NCI-H345 (cell line): Measurements from ENCODE around the gene SAPCD1.

Source experiments
- DNase-seq: peaks from one replicate; lab custom pipeline; 2025; lab: John Stamatoyannopoulos, UW

SAPCD1 gene

GRCh38 chr6:31752739-31753319, 9.6 kb upstream of the SAPCD1 start:
- no peak for DNase-seq

GRCh38 chr6:31758281-31758680, 4.2 kb upstream of the SAPCD1 start:
- DNase-seq = no peak

- DNase-seq = no peak
Measured at GRCh38 chr6:31760790-31761189, 1.7 kb upstream of the SAPCD1 start.

DNA sequence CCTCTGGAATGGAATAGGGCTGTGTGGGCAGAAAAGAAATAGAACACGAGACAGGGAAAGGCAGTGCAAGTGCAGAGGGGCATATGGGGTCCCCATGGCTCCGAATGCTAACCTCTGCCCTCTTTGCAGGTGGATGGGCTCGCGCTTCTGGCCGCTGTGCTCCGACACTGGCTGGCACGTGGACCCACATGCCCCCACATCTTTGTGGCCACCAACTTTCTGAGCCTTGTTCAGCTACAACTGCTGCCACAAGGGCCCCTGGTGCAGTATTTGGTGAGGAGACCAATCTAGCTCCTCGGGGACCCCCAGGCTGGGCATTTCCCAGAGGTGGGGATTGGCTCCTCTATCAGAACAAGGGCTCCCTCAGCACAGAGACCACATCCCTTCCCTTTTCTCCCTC, 1.1 kb upstream of the SAPCD1 start:
- DNase-seq = no peak

- DNase-seq = no peak
Measured at GRCh38 chr6:31762878-31763618, 592 bp downstream of the SAPCD1 start.

DNA sequence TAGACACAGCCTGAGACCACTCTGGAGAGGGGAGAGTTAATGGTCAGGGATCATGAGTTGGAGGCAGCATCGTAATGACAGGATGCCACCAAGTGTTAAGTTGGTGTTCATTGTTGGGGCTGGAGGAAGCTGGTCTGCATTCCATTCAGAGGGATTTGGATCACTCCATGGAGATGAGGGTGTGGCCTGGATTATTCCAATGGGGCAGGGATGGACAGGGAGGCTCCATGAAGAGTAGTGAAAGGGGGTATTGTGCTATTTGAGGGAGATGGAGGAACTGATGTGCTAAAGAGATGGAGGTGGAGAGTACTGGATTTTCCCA, 1.1 kb downstream of the SAPCD1 start:
- no peak for DNase-seq

DNA sequence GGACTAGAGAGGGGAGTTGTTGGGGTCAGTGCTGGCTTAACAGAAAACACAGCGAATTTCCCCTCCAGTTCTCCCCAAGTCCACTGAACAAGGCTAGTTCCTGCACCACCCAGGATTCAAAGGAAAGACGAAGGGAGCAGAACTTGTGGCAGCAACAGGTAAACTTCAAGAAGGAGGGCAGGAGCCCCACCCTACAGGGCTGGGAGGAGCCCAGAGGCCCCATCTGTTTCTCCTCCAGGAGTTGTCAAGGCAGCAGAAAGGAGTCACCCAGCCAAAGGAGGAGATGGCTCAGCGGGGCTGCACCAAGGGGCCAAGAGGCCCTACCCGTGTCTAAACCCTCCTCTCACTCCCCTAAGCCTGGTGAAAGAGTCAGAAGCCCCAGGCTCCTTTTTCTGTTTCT, 1.7 kb downstream of the SAPCD1 start:
- DNase-seq = no peak

DNA sequence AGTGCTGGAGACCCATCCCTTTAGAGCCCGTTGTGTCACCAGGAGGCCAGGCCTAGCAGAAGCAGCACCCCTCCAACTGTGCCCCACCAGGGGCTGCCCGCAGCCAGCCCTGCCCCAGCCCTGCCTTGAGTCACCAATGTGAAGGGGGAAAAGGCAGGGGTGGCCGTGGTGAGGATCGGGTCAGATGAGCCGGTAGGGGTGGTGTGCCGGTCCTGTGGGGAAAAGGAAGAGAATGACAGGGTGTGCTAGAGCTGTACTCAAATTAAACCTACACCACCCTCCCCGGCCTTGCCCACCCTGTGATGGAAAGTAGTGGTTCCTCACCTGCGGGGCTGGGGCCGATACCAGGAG, 3.1 kb downstream of the SAPCD1 start:
- no peak for DNase-seq

- no peak for DNase-seq
Measured at GRCh38 chr6:31765910-31766794, 3.7 kb downstream of the SAPCD1 start.

- no peak for DNase-seq
Measured at GRCh38 chr6:31767096-31767645, 4.7 kb downstream of the SAPCD1 start.

DNA sequence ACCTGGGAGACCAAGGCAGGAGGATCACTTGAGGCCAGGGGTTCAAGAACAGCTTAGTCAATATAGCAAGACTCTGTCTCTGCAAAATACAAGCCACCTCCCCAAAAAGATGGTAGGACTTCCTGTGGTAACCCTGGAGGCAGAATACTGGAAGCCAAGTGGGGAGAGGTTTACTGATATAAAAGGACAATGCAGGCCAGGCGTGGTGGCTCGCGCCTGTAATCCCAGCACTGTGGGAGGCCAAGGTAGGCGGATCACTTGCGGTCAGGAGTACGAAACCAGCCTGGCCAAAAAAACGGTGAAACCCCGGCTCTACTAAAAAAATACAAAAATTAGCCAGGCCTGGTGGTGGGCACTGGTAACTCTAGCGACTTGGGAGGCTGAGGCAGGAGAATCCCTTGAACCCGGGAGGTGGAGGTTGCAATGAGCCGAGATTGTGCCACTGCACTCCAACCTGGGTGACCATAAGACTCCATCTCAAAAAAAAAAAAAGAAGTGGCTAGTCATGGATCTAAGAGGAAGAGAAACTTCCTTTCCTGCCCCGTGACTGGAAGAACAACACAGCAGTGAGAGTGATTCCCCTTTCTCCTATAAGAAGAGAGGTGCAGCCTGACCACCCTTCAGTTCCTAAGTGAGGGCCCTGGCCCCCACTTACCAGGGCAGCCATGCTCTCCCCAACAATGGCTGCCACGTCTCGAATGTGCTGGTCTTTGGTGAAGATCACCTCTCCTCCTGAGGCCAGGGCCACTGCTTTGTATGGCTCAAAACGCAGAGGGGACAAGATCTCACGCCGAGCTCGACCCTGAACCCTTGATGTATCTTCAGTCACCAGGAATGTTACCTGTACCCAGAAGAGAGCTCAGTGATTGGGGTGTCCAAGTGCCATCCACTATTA, 6.2 kb downstream of the SAPCD1 start:
- DNase-seq = no peak

- peak; percentile 47 for DNase-seq
Measured at GRCh38 chr6:31769684-31770371, 7.4 kb downstream of the SAPCD1 start.

DNA sequence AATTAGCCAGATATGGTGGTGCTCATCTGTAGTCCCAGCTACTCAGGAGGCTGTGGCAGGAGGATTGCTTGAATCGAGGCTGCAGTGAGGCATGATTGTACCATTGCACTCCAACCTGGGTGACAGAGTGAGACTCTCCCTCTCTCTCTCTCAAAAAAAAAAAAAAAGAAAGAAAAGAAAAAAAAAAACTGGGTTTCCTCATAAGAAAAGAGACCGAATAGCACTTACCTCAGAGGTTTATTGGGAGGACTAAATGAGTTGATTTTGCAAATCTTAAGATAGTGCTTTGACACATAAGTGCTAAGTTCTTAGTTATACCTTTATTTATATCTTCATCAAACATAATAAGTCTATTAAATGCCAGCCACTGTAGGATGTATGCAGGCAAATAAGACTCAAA, 8.4 kb downstream of the SAPCD1 start:
- DNase-seq = no peak

DNA sequence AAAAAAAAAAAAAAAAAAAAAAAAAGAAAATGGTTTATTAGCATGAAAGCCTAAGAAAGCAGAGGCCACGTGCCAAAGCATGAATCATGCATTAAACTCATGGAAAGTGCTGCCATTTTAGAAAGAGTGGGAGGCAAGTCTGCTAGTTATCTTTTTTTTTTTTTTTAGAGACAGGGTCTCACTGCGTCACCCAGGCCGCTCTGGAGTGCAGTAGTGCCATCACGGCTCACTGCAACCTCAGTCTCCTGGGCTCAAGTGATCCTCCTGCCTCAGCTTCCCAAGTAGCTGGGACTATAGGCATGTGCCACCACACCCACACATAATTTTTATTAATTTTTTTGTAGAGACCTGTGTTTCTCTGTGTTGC, 9.5 kb downstream of the SAPCD1 start:
- DNase-seq = no peak

GRCh38 chr6:31775184-31775583, 12.7 kb downstream of the SAPCD1 start:
- DNase-seq = no peak

- no peak for DNase-seq
Measured at GRCh38 chr6:31775633-31776484, 13.4 kb downstream of the SAPCD1 start.

- DNase-seq = no peak
Measured at GRCh38 chr6:31776485-31776988, 14.1 kb downstream of the SAPCD1 start.

DNA sequence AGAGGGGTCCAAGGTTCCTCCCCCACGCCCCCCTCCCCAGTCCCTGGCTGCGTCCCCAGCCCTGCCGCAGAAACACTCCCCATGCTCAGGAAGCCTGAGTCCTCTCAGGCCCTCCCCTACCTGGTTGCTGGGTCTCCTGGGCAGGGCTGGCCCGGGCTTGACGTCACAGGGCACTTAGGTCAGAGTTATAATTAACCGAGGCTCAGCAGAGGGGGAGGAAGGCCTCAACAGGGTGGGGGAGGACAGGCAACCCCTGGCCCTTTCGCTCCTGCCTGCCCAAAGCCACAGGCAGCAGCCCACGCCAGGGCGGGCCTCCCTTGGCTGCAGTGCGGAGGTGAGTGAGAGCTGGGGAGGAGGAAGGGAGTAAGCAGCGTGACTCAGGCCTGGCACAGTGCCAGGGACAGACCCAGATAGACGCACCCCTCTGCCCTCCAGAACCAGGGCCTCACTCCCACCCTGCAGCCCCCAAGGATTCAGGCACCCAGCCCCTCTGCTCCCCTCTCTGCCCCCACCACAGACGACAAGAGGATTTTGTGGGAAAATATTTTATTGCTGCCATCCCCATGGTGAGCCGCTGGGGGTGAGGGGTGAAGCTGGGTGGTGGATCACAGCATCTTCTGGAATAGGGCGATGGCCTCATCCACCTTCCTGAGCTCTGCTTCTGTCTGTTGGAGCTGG, 14.7 kb downstream of the SAPCD1 start, which contains the start of gene VWA7:
Gene VWA7 (minus strand): TSS at position 340 of the 678 bp plus-strand sequence. CDS start 549 bp downstream, outside the sequence.
- peak; percentile 48 for DNase-seq

DNA sequence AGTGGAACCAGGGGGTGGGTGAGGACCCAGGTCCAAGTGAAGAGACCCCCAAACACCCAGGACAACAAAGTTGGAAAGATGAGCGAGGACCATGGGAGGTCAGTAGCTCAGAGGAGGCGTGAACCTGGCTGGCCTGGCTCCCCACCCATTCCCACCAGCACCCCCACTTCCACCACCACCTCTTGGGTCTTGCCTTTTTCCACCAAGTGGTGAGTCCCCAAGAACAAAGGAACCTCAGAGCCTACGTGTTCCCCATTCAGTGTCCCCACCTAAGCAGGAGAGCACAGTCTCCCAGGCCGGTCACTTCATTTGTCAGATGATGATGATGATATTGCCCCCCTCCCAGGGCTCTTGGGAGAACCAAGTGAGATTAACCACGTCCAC, 15.2 kb downstream of the SAPCD1 start:
- no peak for DNase-seq
